Smooth muscle cell of the coronary artery (primary cell): ENCODE measurements around the gene CLEC1B. TPM values are rescaled to one million over a fixed set of nuclear protein-coding genes. Genes with fewer than 3 reads are reported as not detected.

Source experiments
- total RNA-seq: library from RNA; depleted of rRNA; stranded (reverse); fragments of >200 nt; gene quantifications from 2 replicates; pipeline ENCODE4 v1.2.3, GENCODE V29; 2014; ENCODE audit warnings: low replicate concordance

The CLEC1B gene
- not detected in 2 replicates for total RNA-seq

DNA sequence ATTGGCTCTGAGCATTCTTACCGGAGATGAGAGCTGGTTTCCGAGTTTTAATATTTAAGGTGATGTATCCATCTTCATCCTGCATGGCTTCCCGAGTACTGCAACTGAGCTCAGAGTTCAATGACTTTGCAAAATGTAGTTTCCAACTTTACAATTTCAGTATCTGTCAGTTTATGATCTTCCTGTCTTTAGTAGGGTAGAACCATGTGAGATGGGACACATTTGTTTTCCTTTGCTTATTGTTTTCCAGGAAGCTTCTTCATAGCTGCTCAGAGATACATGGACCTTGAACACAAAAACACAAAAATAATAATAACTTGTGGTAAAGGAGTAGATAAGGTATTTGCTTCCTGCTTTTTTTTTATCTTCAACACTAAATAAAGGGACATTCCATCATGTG is at the start of gene CLEC1B:
Gene CLEC1B, minus strand, starts transcription at position 106 of the 400 bp plus-strand sequence. Its CDS starts 21 bp downstream, at position 85.

GRCh38 chr12:10030446-10030845 is 31.5 kb upstream of the CLEC1B start, which contains the start of gene CLEC9A:
TSS of gene CLEC9A (plus strand) at chr12:10030682. CDS start at chr12:10052688, 22,006 bp downstream.

GRCh38 chr12:9971181-9971580 is 27.7 kb downstream of the CLEC1B start, which contains the start of gene CLEC12A:
TSS of gene CLEC12A (plus strand) at chr12:9971409. CDS start at chr12:9971597, 188 bp downstream.

Other genes with a start within 250 kb of the CLEC1B start
- gene CD69, start 238.2 kb downstream of the CLEC1B start, total RNA-seq = under 0.01 TPM in 1 of 2 replicates, not detected in the other
- not detected in 2 replicates for gene KLRF1, start 171.6 kb downstream of the CLEC1B start, total RNA-seq
- gene CLEC2B, start 129.8 kb downstream of the CLEC1B start, total RNA-seq = 2.3 and 206 TPM in 2 replicates
- gene KLRF2, start 117.6 kb downstream of the CLEC1B start, total RNA-seq = not detected in 2 replicates
- gene CLEC2A, start 66.8 kb downstream of the CLEC1B start, total RNA-seq = 5.6 TPM in 1 of 2 replicates, not detected in the other
- gene CLEC12A, start 27.7 kb downstream of the CLEC1B start, total RNA-seq = not detected in 2 replicates
- 0.15 TPM in 1 of 2 replicates, not detected in the other for gene CLEC12B, start 11.5 kb upstream of the CLEC1B start, total RNA-seq
- gene CLEC9A, start 31.6 kb upstream of the CLEC1B start, total RNA-seq = not detected in 2 replicates
- 0.12 TPM in 1 of 2 replicates, not detected in the other for gene CLEC1A, start 99.9 kb upstream of the CLEC1B start, total RNA-seq
- not detected in 2 replicates for gene CLEC7A, start 131.1 kb upstream of the CLEC1B start, total RNA-seq
- gene OLR1, start 173.0 kb upstream of the CLEC1B start, total RNA-seq = not detected in 2 replicates
- gene TMEM52B, start 179.9 kb upstream of the CLEC1B start, total RNA-seq = not detected in 2 replicates
- 44.0 and 72.3 TPM in 2 replicates for gene GABARAPL1, start 213.8 kb upstream of the CLEC1B start, total RNA-seq